OCI-LY3 (cell line): ENCODE results near the gene HOXC5.

Experiments used
- CTCF ChIP-seq: fragments of 200-600, 300-600 bp; sonication (generic); IDR thresholded peaks from 2 replicates; pipeline ENCODE4 v1.5.1; 2014; ENCODE audit warnings: antibody characterized with exemption, low read length, low read depth
- EZH2phosphoT487 ChIP-seq: fragments of 200-600 bp; shearing (Covaris generic); IDR thresholded peaks from 2 replicates; pipeline ENCODE4 v1.6.1; 2018; ENCODE audit warnings: antibody characterized with exemption, mixed run types, low read depth

GRCh38 chr12:54071942-54072341, 39.1 kb downstream of the HOXC5 start:
- TF ChIP-seq CTCF (no peak), EZH2phosphoT487 (no peak)
